Astrocyte of the cerebellum (primary cell): ENCODE results near the gene GAL3ST2.
A peak's percentile ranks its signal among the peaks of the same experiment; 100 is the strongest.
"Not testable (repeated sequence)": the region's sequence is repeated elsewhere in the genome, so short reads cannot be mapped to it uniquely, and the experiment has no call there.

Experiments
- DNase-seq: peaks from one replicate; pipeline ENCODE4 v3.0.0-alpha.2; 2011; ENCODE audit warnings: low read depth
- H3K4me3 ChIP-seq: 2 replicates; pipeline ENCODE4 v1.5.1; 2011; ENCODE audit warnings: mild to moderate bottlenecking, low read depth, low read length, moderate library complexity
- CTCF ChIP-seq: IDR thresholded peaks from 2 replicates; pipeline ENCODE4 v1.5.1; 2012; ENCODE audit warnings: low read length, low read depth, moderate library complexity, mild to moderate bottlenecking; ENCODE audit errors: missing control alignments
- in situ Hi-C: cut with HindIII; loops from 2 replicates; pipeline ENCODE4 v1.10.0; 2017; ENCODE audit warnings: low sequenced_read_pairs

Gene GAL3ST2

GRCh38 chr2:241803387-241804325, 27.0 kb downstream of the GAL3ST2 start:
- TF ChIP-seq CTCF = no peak
- no peak for DNase-seq
- peak overlapping the region; percentile 42 for H3K4me3 ChIP-seq
- in situ Hi-C loops = no loop called here

- DNase-seq = no peak
- peak overlapping the region; percentile 42 for H3K4me3 ChIP-seq
- TF ChIP-seq CTCF = no peak
- in situ Hi-C loops = no loop called here
Measured at GRCh38 chr2:241804326-241805229, 28.0 kb downstream of the GAL3ST2 start.

DNA sequence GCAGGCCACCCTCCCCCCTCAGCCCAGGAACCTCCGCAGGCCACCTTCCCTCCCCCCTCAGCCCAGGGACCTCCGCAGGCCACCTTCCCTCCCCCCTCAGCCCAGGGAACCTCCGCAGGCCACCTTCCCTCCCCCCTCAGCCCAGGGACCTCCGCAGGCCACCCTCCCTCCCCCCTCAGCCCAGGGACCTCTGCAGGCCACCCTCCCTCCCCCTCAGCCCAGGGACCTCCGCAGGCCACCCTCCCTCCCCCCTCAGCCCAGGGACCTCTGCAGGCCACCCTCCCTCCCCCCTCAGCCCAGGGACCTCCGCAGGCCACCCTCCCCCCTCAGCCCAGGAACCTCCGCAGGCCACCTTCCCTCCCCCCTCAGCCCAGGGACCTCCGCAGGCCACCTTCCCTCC, 29.6 kb downstream of the GAL3ST2 start:
- in situ Hi-C loops, H3K4me3 ChIP-seq, DNase-seq: not testable (repeated sequence)

GRCh38 chr2:241808051-241808720, 31.6 kb downstream of the GAL3ST2 start:
- DNase-seq = no peak
- no peak overlapping the region for H3K4me3 ChIP-seq
- in situ Hi-C loops = no loop called here
- TF ChIP-seq CTCF = no peak

DNA sequence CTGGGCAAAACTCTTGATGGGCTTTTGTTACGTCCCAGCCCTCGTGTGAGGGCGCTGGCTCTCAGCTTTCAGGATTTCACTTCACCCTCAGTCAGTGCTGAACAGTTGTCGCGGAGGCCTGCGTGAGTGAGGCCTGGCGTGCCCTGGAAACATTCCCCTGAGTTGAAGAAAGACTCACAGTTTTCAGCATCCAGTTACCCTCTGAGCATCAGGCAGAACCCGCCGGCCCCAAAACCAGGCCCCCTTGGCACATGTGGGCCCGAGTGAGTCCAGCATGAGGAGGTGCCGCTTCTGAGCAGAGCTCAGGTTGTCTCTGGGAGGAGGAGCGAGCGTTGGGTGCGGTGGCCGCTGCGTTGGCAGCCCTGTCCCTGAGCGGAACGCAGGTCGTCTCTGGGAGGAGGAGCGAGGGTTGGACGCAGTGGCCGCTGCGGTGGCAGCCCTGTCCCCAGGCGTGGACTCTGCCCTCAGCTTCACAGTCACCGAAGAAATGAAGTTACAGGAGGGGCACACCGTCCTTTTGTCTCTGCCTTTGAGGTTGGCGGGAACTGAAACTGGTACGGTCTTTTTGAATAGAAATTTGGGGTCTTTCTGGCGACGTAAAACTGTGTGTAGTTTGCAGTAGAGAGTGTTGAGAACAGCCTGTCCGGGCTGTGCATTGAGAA, 32.2 kb downstream of the GAL3ST2 start, which contains the start of gene NEU4:
Gene NEU4 (plus strand): TSS at position 473 of the 662 bp plus-strand sequence. CDS start 5,292 bp downstream, outside the sequence.
- no peak within 1 kb of the TSS for H3K4me3 ChIP-seq
- DNase-seq = no peak
- no peak for TF ChIP-seq CTCF
- in situ Hi-C loops = no loop called here

- in situ Hi-C loops = no loop called here
- TF ChIP-seq CTCF = no peak
- no peak for DNase-seq
- H3K4me3 ChIP-seq = no peak overlapping the region
Measured at GRCh38 chr2:241809383-241810306, 33.0 kb downstream of the GAL3ST2 start.
